Endometrium (tissue), 2 donors: ENCODE results near the gene YTHDF1.

ENCODE experiments used
- FAIRE-seq: peaks from 2 replicates; lab custom pipeline; 2012; peaks lifted over from hg19 to GRCh38; lab: Jason Lieb, UNC
- donor health status: control.
- donor health status: control.

Gene YTHDF1

DNA sequence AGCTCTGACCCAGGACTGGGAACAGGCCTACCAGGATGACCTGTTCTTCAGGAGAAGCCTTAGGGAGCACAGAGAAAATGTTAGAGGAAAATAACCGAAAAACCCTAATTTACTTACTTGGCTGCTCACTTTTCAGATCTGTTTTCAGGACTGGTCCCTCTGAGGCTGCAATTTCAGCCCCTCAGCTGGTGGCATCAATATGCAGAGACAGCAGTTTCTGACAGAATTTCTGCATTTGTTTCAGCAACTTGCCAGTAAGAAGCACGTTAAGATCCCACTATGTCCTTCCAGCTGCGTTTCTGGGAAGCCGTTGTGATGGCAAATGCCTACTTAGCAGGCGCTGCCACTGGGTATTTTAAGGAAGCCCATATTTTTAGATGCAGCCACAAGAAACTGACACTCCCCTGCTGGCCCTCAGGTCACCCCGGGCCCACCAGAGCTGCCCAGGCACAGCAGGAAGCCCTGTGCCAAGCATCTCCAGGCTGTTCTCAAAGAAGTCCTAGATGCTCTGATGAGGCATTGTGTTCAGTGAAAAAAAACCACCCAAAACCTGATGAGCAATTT, 7.5 kb downstream of the YTHDF1 start:
- no peak for FAIRE-seq

DNA sequence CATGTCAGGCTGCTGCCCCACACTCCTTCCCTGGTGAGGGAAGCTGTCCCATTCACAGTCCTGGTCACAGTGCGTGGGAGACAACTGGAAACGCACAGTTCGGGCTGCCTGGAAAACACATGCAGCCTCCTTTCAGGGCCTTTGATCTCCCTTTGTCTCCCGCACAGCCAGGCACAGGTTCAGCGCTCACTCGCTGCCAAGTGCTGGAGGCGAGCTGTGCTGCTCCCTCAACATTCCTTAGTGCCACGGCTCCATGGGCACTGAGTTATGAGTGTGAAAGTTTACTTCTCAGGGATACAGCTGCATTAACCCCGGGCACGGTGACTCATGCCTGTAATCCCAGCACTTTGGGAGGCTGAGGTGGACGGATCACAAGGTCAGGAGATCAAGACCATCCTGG, 9.1 kb downstream of the YTHDF1 start:
- FAIRE-seq = no peak

DNA sequence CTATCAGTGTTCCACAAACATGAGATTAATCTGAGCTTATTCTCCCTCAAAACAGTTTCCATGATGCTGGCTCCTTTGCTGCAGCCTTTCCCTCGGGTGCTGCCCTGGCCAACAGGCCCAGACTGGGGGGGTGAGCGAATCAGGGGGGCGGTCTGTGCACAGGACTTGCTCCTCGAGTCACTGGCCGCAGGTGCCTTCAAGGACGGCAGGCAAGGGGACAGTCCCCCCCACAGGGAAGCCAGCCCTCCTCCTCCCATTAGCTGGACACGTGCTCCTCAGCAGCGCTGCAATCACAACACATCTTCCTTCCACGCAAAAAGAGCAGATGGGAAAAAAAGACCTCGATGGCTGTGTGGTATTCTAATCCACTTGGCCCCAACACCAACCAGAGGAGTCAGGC, 10.0 kb downstream of the YTHDF1 start:
- no peak for FAIRE-seq

DNA sequence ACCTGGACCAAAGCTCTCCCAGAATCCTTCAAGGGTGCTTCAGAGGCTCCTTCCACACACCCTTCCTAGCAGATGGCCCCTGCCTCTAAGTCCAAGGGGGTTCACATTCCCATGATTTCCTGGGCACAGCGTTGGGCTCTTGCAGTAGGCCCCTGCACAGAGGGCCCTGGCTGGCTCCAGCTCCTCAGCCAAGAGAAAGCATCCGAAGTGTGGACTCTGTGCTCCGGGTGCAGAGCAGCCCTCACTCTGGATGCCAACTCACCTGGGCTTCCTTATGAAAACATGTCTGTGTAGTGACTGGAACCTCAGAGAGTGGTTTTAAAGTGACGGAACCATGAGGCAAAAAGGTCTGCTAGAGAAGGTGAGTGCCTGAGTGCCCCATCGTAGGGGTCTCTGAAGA, 11.6 kb downstream of the YTHDF1 start:
- no peak for FAIRE-seq

DNA sequence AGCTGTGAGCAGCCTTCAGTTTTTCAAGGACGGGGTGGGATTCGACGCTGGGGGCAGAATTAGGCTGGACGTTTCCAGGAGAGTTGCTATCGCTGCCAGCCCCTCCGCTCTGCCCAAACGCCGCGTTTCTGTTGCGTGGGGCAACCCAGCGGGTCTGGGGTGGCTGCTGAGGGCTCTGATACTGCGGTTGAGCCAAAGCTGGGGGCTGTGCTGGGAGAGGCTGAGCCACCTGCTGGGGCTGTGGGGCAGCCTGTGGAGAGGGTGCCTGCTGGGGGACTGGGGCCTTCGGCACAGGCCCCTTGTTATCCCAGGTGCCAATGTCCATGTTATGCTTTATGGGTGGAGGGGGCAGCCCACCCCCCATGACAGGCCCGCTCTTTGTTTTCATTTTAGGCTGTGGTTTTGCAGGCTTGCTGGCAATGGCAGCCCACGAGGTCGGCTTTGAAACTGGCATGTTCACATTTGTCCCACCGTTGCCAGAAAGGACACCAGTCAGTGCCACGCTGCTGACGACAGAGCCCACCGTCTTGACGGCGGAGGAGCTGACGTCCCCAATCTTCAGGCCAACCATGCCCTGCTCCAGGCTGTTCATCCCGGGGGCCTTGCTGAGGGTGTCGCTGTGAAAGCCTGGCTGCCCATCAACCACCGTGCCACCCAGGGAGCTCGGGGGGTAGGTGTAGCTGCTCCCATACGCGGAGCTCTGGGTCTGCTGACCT, 13.0 kb downstream of the YTHDF1 start:
- no peak for FAIRE-seq

DNA sequence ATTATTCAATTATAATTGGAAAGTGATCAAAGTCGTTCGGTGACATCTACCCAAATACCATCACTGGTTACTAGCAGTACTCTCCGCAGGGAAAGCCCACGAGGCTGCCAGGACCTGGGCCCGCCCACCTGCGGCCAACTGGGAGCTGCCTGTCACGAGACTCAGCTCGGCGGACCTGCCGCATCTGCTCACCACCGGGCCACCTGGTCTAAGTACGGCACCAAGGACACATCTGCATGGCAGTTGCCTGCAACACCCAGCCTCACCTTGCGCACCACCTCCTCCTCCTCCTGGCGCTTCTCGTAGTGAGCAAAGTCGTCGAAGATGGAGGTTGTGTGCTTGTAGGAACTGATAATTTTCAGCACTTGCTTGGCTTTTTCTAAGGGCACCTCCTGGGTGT, 13.9 kb downstream of the YTHDF1 start:
- FAIRE-seq = no peak

DNA sequence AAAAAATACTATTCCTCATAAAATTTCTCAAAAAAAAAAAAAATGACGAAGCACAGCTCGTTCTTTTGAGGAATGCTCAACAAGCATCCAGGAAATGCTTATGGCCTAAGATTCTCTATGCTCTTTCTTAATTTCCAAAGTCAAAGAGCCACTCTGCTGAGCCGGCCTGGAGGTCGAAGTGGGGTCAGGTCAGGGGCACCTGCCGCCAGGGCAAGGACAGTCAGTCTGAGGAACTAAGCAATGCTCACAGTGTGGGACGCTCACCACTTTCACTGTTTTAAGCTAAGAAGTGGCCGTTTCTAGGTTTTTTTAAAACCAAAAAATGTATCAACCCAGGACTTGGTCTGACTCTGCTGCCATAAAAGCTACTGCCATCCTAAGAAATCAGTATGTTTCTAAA, 17.3 kb downstream of the YTHDF1 start:
- FAIRE-seq = no peak

DNA sequence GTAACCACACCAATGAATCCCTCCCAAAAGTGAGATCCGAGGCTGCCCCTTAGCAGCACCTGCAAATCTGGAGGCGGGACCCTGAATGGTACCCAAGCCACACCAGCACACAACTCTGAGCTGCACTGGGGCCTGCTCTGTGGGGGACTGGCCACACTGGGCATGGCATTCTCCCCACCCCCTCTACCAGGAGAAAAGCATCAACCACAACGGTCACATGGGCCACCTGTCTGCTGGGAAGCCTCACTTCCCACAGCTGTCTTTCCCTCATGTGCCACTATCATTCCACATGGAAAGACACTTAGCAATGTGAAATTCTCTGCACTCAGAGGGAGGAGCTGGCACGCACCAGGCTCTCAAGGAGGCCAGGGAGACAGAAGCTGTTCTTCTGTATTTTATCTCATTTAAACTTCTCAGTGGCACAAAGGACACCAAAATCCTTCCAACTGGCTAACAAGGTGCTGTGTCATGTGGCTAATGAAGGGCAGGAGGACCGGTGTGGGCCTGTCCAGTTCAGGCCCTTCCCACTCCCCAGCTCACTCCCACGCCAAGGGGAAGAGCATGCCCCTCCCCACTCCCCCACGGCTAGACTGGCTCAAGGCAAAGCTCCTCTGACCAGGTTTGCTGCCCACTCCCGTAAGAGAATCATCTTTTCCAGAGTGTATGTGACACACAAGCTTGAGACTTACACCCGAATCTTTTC, 19.0 kb downstream of the YTHDF1 start:
- no peak for FAIRE-seq

DNA sequence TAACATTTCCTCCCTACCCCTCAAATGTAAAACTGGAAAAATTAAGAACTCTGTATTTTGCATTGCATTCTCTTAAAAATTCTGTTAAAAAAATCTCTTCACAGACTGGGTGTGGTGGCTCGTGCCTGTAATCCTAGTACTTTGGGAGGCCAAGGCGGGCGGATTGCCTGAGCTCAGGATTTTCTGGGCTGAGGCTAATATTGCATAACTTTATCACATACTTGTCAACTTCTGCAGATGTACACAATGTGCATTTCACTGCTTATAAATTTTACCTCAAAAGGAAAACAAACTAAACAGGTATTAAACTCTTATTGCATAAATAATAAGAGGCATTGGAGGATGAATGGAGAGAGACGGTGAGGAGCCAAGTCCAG, 21.1 kb downstream of the YTHDF1 start:
- FAIRE-seq = no peak

DNA sequence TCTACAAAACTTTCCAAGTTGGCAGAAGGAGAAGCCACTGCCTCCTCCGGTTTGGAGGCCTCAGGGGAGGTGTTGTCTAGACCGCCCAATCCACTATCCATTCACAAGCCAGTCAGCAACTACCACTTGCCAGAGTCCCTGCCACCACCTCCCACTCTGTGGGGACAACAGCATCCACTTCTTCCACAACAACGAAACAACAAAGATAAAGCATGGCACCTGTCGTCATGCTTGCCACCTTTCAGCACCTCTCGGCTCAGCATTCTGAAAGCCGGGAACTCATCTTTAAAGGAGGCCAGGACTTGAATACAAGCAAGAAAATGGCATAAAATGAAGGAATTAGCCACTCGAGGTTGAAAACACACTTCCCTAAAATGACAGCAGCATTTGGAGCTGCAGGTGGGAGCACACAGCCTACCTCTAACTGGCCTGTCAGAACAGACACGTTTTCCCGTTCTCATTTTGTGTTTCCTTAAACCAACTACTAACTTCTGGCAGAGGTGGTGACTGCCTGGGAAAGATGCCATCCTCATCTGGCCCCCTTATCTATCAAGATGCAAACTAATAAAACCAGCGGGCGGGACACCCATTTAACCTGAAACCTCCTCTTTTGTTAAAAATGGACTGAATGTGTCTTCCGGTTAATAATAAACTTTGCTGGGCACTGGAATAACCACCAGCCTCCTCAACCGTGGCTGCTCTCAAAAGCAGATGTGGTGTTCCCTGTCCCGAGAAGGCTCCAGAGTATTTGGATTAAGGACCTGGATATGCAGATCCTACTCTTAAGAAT, 21.7 kb downstream of the YTHDF1 start:
- no peak for FAIRE-seq

DNA sequence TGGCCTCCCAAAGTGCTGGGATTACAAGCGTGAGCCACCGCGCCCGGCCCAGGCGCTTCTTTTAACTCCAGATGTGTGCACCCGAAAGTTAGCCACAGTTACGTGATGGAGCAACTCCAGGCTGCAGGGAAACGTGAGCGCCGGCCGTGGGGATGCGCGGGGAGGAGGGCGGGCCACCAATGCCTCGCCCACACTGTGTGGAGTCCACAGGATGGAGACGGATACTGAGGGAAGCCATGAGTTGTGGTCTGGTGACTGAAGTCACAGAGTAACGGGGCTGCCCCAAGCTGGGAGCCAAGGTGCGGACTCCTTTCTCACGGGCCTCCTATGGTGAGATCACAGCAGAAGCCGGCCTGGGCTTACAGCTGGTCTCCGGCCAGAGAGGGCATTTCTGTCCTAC, 23.2 kb downstream of the YTHDF1 start:
- no peak for FAIRE-seq

DNA sequence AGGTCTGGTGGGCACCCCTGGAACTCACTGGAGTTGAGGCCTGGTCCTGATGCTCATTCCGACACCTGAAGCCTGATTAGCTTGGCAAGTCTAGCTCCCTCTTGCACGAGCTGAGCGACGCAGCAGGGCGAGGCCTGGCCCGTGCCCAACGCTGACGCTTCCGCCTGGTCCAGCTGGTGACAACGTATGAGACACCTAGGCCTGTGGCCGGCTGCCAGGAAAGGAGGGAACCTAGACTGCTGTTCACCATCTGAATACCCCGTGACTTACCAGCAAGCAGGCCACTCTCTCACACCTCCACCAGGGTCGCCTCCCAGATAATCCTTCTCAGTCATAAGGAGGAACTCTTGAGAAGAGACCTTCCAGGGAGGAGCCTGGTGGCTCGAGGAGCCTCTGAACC, 24.5 kb downstream of the YTHDF1 start:
- FAIRE-seq = no peak

DNA sequence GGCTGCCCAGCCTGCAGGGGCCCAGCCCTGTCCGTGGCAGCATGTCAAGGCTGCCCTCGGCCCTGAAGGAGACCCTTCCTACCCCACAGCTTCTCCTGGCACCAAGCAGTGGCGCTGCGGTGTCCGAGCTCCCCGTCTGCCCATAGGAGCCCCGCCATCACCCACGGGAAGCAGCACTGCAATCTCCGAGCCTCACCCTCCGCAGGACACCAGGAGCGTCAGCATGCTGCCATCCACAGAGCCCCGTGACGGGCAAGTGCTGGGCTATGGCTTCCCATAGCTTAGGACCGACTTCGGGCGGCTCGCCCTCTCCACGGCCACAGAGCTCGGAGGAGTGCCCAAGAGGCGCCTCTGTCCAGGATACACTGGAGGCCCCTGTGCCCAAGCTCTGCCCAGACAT, 25.1 kb downstream of the YTHDF1 start:
- FAIRE-seq = no peak

DNA sequence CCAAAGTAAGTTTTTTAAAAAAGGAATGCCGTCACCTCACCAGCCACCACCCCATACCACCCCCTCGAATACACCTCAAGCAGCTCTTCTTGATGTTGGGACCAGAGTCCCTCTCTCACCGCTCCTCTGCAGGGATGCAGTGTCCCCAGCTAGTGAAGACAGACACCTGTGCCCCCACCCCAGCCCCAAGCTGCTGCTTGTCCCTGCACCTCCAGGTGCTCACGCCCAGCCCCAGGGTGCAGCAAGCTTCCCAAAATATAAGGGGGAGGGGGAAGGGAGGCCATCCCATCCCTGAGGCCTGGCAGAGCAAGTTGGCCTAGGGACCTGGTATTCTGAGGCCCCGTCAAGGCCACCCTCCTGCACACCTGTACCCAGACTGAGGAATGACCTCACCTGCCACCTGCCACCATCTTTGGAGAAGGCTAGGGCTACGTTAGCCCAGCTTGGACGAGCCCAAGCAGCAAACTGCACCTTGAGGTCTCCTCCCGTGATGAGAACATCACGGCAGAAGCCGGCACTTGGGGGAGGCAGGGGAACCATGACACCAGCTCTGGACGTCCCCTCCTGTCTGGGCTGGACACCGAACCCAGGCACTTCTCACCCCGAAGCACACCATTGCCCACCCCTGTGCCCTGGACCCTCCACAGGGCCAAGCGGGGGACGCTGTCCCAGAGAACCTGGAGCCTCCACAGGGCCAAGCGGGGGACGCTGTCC, 25.9 kb downstream of the YTHDF1 start:
- no peak for FAIRE-seq

DNA sequence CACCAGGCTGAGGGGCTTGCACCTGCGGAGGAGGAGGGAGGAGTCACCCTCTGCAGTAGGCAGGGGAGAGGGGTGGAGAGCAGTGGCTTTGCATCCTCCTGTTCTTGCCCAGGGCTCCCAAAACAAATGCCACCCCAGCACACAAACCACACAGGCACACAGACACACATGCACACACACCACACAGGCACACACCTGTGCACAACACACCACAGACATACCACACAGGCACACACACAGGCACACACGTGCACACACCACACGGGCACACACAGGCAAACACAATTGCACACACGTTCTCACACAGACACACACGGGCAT, 26.6 kb downstream of the YTHDF1 start:
- no peak for FAIRE-seq

DNA sequence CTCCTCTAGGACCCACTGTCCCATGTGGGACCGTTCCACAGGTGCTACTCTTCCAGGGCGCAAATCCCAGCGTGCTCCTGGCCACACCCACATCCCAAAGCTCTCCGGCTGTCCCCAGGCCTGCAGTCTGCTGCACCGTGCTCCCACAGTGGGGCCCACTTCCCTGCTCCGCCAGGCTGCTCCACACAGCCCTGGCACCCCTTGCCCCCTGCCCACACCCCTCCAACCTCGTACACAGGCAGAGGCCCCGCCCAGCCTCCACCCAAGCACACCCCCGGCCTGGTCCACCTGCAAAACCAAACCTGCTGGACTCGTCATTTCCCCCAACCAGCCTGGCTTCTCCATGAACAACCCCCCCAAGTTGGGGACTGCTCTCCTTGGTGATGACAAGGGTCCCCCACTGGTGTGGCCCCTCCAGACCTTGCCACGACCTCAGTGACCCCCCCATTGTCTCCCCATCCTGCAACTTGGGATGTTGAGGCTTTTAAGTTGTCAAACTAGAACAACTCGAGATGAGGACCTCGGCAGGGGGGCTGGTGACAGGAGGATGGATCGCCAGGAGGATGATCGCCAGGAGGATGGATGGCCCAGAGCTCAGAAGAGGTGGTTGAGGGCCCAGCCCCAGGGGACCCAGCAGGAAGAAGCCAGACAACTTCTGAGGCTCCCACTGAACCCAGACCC, 27.1 kb downstream of the YTHDF1 start:
- no peak for FAIRE-seq

DNA sequence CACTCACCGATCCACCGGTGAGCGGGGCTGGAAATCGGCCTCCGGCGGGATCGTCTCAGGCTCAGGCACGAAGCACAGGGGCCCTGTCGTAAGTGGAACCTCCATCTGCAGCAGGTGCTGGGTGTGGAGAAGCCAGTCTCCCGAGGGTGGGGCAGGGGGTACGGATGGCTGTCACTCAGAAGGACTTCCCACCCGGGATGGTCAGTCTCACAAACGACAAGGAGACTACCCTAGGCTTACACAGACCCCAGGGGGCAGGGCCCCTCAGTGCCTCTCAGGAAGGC, 27.8 kb downstream of the YTHDF1 start:
- no peak for FAIRE-seq

DNA sequence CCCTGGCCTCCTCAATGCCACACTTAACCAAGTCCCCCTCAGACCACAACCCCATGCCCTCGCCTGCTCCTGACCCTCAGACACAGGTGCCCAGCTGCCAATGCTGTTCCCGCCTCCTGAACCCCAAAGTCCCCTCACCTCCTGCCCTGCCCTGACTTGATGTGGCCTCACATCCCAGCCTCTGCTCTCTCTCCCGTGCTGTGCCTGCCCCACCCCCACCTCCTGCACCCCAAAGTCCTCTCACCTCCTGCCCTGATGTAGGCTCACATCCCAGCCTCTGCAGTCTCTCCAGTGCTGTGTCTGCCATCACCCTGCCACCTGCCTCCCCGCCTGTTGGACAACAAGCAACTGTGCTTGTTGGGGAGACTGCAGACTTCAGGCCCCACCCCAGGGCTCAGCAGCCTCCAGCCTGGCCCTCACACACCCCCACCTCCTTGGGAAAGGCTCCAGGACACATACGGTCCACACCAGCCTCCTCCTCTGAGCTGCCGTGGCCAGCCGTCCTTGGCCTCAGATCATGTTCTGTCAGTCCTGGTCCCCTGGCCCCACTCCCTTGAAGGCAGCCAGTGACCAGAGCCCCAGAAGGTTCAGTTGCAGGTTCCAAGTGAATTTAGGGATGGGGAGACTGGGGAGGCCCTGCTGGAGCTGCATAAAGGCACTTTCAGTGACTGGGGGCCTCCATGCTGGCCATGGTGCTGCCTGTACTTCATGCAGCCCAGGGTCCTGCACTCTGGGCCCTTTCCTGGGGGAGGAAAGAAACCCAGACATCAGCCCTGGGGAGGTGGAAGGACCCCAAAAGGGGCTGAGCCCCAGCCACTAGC, 28.4 kb downstream of the YTHDF1 start:
- no peak for FAIRE-seq

DNA sequence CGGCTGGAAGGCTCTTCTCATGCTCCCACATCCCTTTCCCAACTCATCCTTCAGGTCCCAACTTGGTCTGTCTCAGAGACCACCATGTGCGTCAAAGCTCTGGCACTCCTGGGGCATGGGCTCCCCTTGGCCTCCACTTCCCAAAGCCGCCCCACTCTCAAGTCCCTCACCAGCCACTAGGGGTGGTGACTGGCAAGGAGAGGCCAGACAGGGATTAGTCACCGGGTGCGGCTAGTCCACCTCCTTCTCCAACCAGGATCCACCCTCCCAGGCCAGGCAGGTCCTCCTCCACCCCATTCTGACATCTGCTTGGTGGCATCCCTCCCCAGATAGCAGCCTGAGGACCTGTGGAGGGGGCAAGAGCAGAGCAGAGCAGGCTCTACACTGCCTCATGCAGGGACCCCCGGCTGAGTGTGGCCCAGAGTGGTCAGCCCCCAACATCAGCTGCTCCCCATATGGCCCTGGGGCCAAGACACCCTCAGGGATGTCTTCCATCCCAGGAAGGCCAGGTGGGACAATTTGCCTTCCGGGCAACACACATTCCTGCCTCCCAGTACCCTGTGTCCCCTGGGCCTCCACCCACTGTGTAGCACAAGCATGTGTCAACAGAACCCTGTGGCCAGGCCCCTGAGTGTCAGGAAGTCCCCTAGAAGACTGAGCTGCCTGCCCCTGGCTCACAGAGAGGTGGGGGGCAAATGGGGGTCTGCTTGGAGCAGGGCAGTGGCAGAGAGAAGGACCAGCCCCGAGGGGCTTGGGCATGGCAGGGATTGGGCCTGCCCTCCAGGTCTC, 29.2 kb downstream of the YTHDF1 start:
- FAIRE-seq = no peak

DNA sequence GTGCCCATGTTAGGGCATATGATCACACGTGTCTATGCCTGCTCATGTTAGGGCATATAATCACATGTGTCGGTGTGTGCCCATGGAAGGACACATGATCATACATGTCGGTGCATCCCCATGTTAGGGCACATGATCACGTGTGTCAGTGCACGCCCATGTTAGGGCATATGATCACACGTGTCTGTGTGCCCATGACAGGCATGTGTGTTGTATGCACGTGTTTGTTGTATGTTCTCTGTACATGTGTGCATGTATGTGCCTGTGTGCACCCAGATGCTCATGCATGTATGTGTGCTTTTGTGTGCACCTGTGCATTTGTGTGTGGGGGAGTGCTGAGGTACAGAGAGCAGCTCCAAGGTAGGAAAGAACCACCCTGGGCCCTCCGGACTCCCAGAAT, 29.8 kb downstream of the YTHDF1 start:
- no peak for FAIRE-seq
